GM18505 (cell line): ENCODE results near the gene SOX13.

Source experiments
- ATAC-seq: cut with Tn5 transposase; IDR thresholded peaks from one replicate; pipeline ENCODE4 v1.9.1; 2021; ENCODE audit not compliant: unreplicated experiment
- POLR2A ChIP-seq: IDR thresholded peaks from 4 replicates; pipeline ENCODE4 v1.6.1; 2011; ENCODE audit warnings: borderline replicate concordance; ENCODE audit not compliant: insufficient read depth, insufficient read length; ENCODE audit errors: extremely low read depth

SOX13 gene

DNA sequence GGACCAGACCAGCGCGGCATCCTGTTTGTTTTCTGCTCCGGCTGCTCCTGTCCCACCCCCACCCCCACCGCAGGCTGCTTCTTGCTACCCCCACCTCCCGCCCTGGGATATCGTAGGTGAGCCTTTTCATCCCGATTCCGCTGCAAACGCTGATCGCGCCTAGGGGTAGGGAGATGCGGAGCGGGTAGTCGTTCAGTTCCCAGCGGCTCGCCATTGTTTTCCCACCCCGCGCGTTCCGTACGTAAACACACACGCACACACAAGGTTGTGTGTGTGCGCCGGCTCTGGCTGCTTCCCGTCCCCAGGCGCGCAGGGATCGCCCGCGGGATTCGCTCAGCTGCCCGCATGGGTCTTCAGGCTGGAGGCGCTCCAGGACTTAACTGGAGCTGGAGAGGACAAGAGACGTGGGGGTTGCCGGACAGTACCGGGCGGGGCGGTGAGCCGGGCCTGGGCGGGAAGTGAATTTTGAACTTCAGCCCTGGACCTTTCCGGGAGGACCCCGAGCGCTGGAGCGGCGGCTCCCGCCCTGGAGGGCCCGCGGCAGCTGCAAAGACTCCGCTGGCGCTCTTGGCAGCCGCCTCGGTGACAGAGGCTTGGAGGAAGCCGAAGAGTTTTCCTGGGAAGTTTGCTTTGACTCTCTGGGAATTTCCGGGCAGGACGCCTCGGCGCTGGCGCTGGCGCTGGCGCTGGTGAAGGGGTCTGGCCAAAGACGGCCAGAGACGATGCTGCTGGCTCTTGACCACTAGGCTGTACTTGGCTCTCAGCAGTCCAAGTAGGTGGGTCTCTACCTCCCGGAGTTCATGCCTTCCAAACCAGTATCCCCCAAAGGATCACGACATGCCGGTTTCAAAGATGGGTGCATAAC, 1.6 kb downstream of the SOX13 start:
- TF ChIP-seq POLR2A = no peak
- no peak for ATAC-seq

DNA sequence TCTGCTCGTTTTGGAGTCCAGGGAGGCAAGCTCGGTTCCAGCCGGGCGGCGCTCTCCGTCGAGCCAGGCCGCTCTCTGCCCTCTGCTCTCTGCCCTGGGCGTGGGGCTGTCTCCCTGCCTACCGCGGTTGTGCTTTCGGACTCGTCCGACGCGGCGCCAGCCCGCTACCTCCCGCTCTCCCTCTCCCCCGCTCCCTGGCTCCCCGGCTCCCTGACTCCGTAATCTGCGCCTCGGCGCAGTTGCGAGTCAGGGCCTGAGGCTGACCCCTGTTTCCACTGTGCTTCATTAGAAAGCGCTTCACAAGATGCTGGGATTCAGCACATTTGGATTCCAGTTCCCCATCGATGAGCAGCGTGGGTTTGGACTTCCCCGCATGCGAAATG, 2.2 kb downstream of the SOX13 start:
- ATAC-seq = no peak
- no peak for TF ChIP-seq POLR2A

DNA sequence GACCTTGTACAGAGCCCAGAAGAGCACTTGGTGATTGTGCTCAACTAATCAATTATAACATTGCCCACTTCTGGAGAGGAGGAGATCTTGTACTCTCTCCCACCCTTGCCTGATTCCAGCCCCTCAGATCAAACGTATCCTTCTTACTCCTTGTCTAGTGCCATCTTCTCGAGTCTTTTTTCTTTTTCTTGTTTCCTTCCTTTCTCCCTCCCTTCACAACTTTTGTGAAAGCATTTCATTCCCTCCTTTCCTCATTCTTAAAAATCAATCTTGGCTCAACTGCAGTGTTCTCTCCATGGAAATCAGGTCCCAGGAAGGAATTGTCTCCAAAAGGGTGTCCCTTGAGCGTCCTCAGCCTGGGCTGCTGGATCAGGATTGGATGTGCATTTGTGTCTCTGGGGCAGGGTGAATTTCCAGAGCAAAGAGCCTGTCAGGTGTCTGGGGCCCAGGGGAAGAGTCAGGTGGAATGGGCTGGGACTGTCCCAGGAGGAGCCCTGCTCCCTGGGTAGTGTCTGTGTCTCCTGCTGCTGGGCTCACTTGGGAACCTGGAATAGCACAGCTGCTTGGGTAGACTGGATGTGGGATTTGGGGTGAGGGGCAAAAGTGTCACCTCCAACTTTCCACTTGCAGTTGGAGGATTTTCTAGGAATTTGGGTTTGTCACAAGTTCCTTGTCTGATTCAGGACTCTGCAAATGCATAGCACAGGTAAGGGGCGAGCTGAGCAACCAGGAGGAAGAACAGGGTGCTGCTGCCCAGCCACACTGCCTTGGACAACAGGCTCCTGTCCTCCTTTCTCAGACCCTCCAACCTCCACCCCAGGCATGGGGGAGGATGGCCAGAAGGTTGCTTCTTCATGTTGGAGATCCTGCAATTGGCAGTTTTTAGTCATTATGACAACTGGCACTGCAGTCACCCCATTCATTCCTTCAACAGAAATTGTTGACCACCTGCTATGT, 3.3 kb downstream of the SOX13 start:
- TF ChIP-seq POLR2A = no peak
- ATAC-seq = no peak

DNA sequence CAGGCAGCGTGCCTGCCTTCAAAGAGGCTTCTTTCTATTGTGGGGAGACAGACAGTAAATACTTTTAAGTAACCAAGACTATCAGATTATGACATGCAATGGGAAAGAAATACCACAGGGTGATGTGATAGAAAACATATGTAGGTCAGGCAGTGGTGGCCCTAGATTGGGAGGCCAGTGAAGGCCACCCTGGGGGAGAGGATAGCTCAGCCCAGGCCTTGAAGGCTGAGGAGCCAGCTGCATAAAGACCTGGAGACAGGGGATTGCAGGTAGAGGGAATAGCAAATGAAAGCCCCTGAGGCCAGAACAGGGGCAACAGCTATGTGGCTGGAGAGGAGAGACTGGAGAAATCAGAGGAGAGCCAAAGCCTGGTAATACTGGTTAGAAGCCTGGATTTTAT, 4.0 kb downstream of the SOX13 start:
- ATAC-seq = no peak

DNA sequence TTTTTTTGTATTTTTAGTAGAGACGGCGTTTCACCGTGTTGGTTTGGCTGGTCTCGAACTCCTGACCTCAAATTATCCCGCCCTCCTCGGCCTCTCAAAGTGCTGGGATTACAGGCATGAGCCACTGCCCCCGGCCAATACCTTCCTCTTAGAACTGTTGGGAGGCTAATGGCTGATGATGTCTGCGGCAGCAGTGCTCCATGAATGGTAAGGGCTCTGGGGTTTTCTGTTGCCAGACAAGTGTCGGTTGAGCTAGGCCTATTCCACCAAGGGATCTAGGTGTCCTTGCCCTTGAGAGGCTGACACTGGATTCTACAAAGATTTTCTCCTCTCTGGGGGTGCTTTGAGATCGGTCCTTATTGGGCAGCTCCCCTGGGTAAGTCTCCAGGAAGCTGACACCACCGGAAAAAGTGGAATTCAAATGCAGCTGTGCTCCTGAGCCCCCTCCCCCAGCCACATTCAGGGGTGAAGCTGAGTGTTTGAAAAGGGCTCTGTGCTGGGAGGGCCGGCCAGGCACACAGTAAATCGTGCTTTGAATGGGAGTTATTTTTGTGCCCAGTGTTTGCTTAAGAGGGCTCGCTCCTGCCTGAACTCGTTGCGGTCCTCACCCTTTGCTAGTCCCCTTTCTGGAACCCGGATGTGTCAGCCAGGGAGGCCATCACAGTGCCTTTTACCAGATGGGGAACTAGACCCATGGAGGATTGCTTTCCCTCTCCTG, 5.2 kb downstream of the SOX13 start:
- no peak for ATAC-seq
- no peak for TF ChIP-seq POLR2A

More for the DNA sequence above, 4.0 kb downstream of the SOX13 start:
- no peak for TF ChIP-seq POLR2A

DNA sequence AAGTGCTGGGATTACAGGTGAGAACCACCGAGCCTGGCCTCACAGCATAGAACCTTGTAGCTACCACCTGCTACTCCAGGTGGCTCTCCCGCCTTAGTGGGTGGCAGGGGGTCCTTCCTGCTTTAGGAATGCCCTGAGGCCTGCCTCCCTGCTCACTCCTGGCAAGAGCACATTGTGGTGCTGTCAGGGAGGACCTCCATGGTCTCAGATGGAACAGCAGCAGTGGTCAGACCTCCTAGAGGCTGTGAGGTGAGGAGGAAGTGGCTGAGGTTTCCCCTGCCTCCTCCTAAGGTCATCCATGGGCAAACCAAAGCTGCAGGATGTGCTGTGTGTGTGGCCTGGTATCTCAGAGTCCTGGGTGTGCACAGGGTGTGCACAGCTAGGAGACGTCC, 6.7 kb downstream of the SOX13 start:
- no peak for TF ChIP-seq POLR2A
- no peak for ATAC-seq

DNA sequence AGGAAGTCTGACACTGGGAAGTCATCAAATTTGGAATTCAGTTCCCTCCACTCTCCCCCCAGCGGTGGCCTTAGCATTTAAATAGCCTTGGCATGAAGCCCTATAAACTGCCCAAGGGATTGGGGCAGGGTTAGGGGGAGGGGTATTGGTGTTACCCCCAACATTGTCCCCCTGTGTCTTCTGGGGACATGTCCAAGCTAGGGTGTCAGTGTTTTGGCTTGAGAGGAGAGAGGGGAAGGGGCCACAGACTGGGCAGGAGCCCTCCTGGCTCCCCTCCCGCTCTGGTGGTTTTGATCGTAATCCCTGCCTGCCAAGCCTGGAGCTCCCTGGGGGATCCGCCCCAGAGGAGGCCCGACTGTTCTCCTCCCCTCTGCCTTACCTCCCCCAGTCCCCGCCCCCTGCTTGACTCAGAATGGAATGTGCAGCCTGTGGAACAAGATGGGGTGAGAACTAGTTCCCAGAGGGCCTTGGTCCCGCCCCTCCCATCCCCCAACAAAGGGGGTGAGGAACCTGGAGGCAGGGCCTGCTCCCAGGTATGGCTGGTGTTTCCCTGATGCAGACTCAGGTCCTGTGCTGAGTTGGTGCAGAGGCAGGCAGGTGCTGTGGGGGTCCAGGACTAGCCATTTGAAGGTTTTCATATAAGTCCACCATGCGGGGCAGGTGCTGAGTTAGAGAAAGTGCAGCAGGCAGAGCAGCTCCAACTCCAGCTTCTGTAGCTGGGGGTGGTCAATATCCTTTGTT, 7.4 kb downstream of the SOX13 start:
- no peak for ATAC-seq
- no peak for TF ChIP-seq POLR2A

DNA sequence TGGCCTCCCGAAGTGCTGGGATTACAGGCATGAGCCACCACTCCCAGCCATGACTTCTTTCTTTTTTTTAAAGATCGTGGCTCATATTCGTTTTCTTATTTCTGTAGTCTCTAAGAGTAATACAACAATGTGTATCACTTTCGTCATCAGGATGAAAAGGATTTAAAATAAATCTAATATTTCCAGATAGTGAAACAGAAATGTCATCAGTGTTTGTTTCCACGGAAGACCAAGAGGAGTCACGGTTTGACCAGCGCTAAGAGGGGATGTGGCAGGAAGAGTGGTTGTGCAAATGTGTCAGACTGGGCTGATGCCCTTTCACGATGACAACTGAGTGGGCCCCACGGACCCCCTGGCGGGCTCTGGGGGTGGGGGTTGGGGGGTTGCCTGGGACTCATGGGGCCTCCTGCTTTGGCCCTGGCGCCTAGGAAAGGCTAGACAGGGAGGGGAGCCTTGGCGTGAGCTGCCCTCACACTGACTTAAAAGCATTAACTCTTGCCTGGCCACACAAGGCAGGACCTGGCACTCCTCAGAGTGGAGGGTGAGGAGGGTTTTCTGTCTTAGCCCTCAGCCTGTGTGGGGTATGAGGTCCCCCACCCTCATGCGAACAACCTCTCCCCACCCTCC, 8.4 kb downstream of the SOX13 start:
- no peak for ATAC-seq

DNA sequence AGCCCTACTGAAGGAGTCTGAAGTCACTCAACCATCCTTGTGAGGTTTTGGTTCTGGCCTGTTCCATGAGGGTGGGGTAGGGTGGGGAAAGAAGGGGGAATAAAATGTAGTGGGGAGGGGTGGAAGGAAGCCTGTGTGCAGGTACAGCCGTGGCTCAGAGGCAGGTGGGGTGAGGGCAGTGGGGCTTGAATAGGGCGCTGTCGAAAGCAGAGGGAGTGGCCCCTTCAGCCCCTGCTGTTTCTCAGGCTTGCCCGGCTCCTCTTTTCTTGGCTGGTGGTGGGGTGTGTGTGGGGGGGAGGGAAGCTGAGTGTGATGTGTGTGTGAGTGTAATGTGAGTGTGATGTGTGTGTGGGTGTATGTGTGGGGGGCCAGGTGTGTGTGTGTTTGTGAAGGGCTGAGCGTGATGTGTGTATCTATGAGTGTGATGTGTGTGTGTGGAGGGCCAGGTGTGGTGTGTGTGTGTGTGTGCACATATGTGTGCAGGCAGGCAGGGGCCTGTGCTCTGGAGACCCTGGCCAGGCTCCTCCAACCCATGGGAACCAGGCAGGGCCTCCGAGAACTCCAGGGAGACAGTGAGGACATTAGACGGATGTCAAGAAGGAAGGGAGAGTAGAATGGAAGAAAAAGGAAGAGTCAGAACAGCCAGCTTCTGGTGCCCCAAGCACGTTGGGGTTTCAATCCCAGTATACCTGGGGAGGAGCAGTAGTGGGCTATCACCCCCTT, 9.0 kb downstream of the SOX13 start:
- ATAC-seq = no peak
- TF ChIP-seq POLR2A = no peak

More for the DNA sequence above, 8.4 kb downstream of the SOX13 start:
- no peak for TF ChIP-seq POLR2A

DNA sequence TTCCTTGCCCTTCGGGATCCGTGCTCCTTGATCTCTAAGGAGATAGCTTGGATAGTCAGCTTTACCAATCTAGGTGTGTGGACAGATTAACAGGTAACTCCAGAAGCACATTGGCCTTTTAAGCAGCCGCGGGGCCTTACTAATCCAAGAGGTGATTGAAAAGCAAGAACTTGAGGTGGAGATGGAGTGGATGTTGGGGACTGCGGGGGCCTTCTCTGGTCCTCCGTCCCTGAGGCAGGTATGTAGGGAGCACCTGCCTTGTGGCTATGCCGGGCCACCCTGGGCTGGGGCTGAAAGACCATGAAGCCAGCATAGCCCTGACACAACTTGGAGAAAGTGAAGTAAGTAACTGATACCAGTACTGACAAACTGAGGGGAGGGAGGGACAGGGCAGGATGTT, 10.6 kb downstream of the SOX13 start:
- no peak for TF ChIP-seq POLR2A
- ATAC-seq = no peak

DNA sequence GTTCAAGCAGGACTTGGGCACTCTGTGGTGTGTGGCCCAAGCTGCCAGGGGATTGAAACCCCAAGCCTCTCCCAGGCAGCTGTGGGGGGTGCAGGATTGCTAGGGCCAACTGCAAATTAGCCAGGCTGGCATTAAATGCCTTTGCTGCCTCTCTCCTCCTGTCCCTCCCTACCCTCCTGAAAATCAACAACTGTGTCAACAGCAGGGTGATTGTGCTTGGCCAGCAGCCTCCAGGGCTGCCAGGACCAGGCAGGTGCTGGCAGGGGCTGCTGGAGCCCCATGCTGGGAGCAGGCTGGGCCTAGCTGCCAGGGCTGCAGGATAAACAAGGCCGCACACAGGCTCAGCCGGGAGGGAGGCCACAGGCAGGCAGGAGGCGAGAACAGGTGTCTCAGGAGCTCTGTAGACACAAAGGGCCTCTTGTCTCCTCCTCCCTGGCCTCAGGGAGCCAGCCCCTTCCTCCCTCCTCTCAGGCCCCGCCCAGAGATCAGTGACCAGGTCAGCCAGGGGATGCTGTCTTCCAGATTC, 11.4 kb downstream of the SOX13 start:
- no peak for ATAC-seq
- TF ChIP-seq POLR2A = no peak
